GM19025 (cell line): Measurements from ENCODE around the gene CD96.

Experiments used
- ATAC-seq: cut with Tn5 transposase; IDR thresholded peaks from one replicate; pipeline ENCODE4 v1.9.1; 2021; ENCODE audit warnings: mild to moderate bottlenecking, low read depth, moderate library complexity; ENCODE audit not compliant: unreplicated experiment

The CD96 gene

DNA sequence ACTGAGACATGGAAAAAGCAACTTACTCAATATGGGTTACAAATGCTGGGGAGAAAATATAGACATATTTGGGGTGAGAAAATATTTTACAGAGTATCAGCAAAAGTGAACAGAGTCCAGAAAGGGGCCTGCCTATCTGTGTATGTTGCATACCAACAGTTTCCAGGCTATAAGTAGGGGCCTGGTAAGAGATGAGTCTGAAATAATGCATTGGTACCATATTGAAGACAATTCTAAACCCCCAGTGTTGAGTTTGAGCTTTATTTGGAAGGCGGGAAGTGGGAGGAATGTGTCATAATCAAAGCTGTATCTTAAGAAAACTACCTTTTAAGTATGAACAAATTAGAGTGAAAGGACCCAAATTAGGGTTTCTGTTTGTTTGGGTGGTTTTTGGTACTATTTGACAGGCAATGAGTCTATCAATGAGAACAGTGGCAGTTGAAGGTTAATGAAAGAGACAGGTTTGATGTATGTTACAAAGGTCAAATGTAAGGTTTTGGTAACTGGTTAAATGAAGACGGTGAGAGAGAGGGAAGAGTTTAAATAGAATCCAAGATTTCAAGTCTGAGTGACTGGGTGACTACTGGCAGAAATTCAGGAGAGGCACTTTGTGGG lies 159.4 kb downstream of the CD96 start:
- ATAC-seq = no peak
